HCEC 1CT (cell line): ENCODE measurements around the gene SERPINI2.

ENCODE experiments used
- DNase-seq: peaks from one replicate; pipeline ENCODE4 v3.0.0-alpha.2; 2017

Gene SERPINI2

GRCh38 chr3:167473863-167474262 is at the start of gene SERPINI2:
Gene SERPINI2, minus strand, starts transcription at chr3:167474042. Its CDS starts 2,208 bp downstream, at chr3:167471834.
- DNase-seq = no peak

GRCh38 chr3:167521006-167521355 is 47.1 kb upstream of the SERPINI2 start:
- no peak for DNase-seq

- no peak for DNase-seq
These were observed 46.6 kb upstream of the SERPINI2 start for GRCh38 chr3:167520266-167521005.

- no peak for DNase-seq
These were observed 34.1 kb upstream of the SERPINI2 start for GRCh38 chr3:167507954-167508353.

- no peak for DNase-seq
These were observed 28.6 kb upstream of the SERPINI2 start for GRCh38 chr3:167502401-167502800.

- no peak for DNase-seq
These were observed 28.1 kb upstream of the SERPINI2 start for GRCh38 chr3:167501941-167502340.

- no peak for DNase-seq
These were observed 24.1 kb upstream of the SERPINI2 start for GRCh38 chr3:167497903-167498302.

GRCh38 chr3:167493244-167493643 is 19.4 kb upstream of the SERPINI2 start:
- DNase-seq = no peak

GRCh38 chr3:167491621-167492020 is 17.8 kb upstream of the SERPINI2 start:
- no peak for DNase-seq

GRCh38 chr3:167489571-167489970 is 15.7 kb upstream of the SERPINI2 start:
- no peak for DNase-seq

- DNase-seq = no peak
These were observed 13.7 kb upstream of the SERPINI2 start for GRCh38 chr3:167487556-167487955.

GRCh38 chr3:167484551-167484950 is 10.7 kb upstream of the SERPINI2 start:
- DNase-seq = no peak

GRCh38 chr3:167483708-167484475 is 10.1 kb upstream of the SERPINI2 start:
- DNase-seq = no peak

- DNase-seq = no peak
These were observed 7.3 kb upstream of the SERPINI2 start for GRCh38 chr3:167481164-167481563.

- DNase-seq = no peak
These were observed 6.9 kb upstream of the SERPINI2 start for GRCh38 chr3:167480748-167481147.

- DNase-seq = no peak
These were observed 4.5 kb downstream of the SERPINI2 start for GRCh38 chr3:167469381-167469780.

- DNase-seq = no peak
These were observed 5.8 kb downstream of the SERPINI2 start for GRCh38 chr3:167467848-167468611.

- no peak for DNase-seq
These were observed 6.9 kb downstream of the SERPINI2 start for GRCh38 chr3:167466966-167467365.

- no peak for DNase-seq
These were observed 17.6 kb downstream of the SERPINI2 start for GRCh38 chr3:167456157-167456799.

GRCh38 chr3:167453815-167454214 is 20.0 kb downstream of the SERPINI2 start:
- DNase-seq = no peak

GRCh38 chr3:167451282-167451681 is 22.6 kb downstream of the SERPINI2 start:
- no peak for DNase-seq

- DNase-seq = no peak
These were observed 23.2 kb downstream of the SERPINI2 start for GRCh38 chr3:167450675-167451074.

- DNase-seq = no peak
These were observed 23.6 kb downstream of the SERPINI2 start for GRCh38 chr3:167450195-167450594.
